ENCODE results near the gene RAI14.

DNA sequence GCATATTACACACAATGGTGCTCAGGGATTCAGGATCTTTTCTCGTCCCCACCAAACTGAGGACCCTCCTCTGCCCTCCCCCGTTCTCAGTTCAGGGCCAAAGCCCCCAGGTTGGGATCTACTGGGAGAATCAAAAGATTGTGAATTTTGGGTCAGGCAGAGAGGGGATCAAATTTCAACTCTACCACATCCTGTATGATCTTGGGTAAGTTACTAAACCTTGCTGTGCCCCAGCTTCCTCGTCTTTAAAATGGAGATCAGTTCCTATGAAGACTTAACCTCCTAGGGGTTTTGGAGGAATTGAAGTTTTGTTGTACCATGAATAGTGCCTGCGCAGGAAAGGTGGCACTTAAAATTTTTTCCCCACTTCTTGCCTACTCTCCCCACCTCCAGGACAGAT is 62.4 kb downstream of the RAI14 start:
- no peak for TF ChIP-seq POLR2A (IDR thresholded peaks at IDR 0.05; ENCODE audit: low read depth, low read length)
- TF ChIP-seq TAF1 (IDR thresholded peaks at IDR 0.05; ENCODE audit: borderline replicate concordance, low read depth, low read length), result no peak

All from GM12892 (cell line).